HG03175 (cell line): ENCODE measurements around the gene SRRM3.
"Not testable (repeated sequence)": the region's sequence is repeated elsewhere in the genome, so short reads cannot be mapped to it uniquely, and the experiment has no call there.

ENCODE experiments used
- ATAC-seq: cut with Tn5 transposase; IDR thresholded peaks from one replicate; pipeline ENCODE4 v1.9.1; 2021; ENCODE audit warnings: mild to moderate bottlenecking, moderate library complexity; ENCODE audit not compliant: unreplicated experiment

The SRRM3 gene

DNA sequence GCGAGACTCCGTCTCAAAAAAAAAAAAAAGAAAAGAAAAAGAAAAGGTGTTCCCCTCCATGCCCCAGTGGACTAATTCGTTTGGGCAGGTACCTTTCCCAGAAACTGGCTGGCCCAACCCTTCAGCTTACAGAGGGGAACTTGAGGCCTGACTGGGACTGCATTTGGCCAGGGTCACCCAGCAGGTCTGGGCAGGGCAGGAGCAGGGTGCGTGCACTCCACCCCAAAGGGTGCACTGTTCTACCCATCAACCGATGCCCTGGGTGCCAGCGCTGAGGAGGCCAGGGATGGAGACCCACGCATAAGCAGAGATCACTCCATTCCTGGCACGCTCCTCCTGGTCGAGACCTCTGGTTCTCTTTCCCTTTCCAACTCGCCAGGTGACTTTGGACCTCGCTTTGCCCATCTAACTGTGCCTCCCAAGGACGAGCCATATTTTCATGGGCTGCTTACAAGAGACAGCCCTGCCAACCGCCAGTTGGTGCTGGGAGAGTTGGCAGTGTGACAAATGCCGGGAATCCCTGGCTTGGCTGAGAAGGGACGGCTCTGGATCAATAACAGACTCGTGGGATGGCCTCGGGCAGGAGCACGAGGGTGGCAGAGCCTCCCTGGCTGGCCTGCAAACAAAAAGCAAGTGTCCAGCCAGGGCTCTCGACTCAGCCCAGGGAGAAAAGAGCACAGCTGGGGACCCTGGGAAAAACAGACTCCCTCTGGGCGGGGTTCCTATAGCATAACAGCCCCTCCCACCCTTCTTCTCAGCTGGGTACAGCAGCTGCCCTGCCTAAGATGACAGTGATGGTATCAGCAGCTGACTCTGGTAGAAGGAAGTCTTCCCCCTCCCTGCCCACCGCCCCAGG is 108.6 kb downstream of the SRRM3 start:
- no peak for ATAC-seq

DNA sequence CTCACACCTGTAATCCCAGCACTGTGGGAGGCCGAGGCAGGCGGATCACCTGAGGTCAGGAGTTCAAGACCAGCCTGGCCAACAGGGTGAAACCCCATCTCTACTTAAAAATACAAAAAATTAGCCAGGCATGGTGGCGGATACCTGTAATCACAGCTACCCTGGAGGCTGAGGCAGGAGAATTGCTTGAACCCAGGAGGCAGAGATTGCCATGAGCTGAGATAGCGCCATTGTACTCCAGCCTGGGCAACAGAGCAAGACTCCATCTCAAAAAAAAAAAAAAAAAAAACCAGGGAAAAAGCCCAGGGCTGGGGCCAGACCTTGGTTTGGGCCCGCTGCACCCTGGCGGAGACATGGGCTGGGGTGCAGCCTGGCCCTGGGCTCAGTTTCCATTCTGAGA is 110.1 kb downstream of the SRRM3 start:
- not testable (repeated sequence) for ATAC-seq

GRCh38 chr7:76314042-76314721 is 112.5 kb downstream of the SRRM3 start:
- peak; percentile 37 for ATAC-seq

GRCh38 chr7:76314740-76315139 is 113.0 kb downstream of the SRRM3 start:
- ATAC-seq = not testable (repeated sequence)

DNA sequence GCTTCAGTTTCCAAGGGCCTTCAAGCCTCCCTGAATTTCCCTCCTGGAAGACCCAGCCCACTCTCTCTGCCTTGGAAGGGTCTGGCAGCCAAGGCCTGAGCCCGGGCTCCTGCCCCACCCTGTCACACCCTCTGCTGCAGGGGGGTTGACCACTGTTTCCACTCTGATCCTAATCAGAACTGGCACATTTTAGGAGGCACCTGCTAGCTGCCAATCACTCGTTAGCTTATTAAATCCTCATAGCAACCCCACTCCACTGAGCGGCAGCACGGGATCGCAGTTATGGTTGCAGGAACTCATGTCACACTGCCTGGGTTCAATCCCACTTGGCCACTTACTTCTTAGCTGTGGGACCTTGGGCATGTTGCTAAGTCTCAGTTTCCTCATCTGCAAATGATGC is 113.7 kb downstream of the SRRM3 start:
- no peak for ATAC-seq

GRCh38 chr7:76316984-76317781 is 115.5 kb downstream of the SRRM3 start:
- ATAC-seq = no peak

- peak; percentile 89 for ATAC-seq
These were observed 116.2 kb downstream of the SRRM3 start for GRCh38 chr7:76317782-76318487.

- ATAC-seq = peak; percentile 60
These were observed 117.0 kb downstream of the SRRM3 start for GRCh38 chr7:76318488-76319353.

DNA sequence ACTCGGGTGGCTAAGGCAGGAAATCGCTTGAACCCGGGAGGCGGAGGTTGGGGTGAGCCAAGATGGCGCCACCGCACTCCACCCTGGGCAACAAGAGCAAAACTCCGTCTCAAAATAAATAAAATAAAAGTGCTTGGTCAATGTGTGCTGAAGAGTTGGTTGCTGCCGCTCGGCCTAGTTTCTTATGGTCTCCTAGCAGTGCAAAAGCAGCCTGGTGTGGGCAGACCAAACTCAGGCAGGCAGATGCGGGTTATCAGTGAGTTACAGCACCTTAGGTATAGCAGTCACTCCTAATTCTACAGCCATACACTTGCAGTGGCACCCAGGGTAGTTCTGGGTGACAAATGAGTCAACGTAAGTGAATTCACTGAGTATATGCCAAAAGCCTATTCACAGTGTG is 123.4 kb downstream of the SRRM3 start:
- no peak for ATAC-seq

DNA sequence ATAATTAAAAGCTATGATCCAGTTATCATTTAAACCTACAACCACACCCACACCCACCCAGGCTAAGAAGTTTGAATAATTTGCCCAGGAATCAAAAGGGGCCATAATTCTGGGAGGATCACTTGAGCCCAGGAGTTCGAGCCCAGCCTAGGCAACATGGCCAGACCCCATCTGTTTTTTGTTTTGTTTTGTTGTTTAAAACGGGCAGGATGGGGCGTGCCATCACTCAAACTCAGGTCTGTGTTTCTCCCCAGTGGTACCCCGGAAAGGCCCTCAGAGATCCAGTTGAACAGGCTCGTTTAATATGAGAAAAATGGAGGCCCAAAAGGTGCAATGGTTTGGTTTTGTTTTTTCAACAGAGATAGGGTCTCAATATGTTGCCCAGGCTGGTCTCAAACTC is 124.1 kb downstream of the SRRM3 start:
- ATAC-seq = no peak

DNA sequence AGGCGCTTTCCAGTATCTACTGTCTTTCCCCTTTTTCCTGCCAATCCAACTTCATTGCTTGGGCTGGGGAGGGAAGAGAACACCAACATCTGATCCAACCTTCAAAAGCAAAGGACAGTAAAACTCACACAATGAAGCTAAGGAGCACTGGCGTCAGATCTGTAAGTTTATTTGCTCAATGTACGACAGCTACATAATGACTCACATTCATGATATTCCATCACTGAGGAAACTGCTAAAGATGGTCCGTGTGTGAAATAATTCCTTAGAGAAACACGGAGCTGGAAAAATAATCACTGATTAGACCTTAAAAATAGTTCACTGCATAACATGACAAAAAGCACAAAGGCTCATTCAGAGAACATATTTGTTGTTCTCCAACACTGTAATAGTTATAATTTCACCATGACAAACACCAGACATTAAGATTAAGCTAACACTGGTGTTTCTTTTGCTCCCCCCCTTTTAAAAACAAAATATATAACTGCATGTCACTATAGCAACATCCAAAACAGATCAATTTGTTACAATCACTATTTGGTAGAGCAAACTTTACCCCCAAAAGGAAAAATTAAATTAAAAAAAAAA is 125.0 kb downstream of the SRRM3 start:
- ATAC-seq = no peak

- ATAC-seq = no peak
These were observed 125.9 kb downstream of the SRRM3 start for GRCh38 chr7:76327610-76328009.

GRCh38 chr7:76328389-76328788 is 126.7 kb downstream of the SRRM3 start:
- ATAC-seq = no peak

- no peak for ATAC-seq
These were observed 127.8 kb downstream of the SRRM3 start for GRCh38 chr7:76329479-76329878.

DNA sequence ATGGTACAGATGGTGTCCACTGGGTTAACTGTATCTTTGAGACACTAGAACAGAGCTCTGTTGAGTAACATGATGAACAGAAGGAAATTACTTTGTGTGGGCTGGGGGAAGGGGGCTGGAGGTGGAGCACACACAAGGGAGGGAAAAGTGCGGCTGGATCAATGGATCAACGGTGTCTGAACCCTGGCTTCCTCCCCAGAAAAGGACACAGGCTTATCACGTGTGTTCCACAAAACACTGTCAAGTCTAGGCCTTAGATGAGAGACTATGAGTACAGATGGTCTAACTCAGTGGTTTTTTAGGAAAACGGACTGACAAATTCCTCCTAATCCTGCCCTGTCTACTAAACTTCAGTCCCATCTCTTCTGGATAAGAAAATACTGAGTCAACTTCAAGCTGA is 128.6 kb downstream of the SRRM3 start:
- ATAC-seq = no peak

DNA sequence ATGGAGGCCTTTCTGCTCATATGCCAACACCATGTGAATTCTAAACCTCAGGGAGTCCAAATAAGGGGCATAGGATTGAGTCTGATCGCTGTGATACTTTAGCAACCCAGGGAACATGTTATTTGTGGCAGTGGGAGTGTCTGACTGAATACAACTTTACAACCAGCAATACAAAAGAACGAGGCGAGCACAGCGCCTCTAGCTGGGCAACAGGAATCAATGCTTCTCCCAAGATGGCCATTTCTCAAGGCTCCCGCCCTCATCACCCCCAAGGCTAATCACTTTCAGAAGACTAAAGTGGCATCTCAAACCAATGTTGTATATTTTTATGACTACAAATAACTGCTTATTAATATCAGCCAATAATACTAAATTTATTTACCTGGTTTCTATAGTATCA is 129.0 kb downstream of the SRRM3 start:
- ATAC-seq = no peak

DNA sequence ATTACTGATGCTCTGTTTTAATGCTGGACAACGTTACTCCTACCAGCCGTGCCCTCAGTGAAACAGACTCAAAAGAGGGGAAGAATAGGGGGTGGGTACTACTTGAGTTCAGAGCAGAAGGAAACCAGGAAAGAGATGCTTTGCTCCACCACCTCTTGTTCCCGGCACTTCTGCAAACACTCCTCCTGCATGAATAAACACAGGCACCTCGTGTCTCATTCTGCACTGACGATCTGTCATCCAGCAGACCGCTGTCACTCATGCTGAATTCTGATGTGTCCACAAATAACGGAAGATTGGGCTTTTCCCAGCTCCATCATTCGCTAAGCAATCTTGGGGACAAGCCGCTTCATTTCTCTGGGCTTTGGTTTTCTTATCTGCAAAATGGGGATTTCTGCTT is 130.4 kb downstream of the SRRM3 start:
- no peak for ATAC-seq

DNA sequence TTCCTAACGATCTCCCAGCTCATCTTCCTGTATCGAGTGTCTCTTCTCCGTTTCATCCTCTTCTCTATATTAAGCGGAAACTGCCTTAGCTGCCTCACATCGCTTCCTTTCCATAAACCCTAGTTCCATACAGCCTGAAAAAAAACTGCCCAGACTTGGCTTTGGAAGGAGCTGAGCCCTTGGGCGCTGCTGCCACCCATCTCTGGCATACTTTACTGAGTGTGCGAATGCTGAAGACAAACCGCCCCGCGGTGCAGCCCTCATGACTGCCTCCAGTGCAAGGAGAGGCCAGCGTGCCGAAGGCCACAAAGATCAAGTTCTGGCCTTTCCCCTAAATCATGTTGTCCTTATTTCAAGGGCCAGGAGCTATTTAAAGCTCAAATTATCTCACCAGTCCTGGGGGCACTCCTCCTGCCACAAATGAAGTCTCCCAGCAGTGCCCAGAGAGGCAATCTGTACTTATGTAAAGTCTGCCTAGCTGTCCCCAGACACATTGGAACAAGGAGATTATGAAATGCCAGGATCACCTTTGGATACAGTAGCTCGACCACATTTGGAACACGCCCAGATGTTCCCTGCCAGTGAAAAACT is 131.9 kb downstream of the SRRM3 start:
- ATAC-seq = no peak

GRCh38 chr7:76334320-76334967 is 132.7 kb downstream of the SRRM3 start:
- no peak for ATAC-seq
